Stimulated activated CD4-positive, alpha-beta T cell treated with anti-CD3 and anti-CD28 coated beads, TNF-alpha, amount 100 ng/mL, for 4 hours (primary cell): ENCODE data around the gene KREMEN2.
"Not testable (repeated sequence)": the region's sequence is repeated elsewhere in the genome, so short reads cannot be mapped to it uniquely, and the experiment has no call there.

Source experiments
- DNase-seq, 3 experiments: peaks; one replicate each; pipeline ENCODE4 v3.0.0-alpha.2; 2020; ENCODE audit warnings: low read depth in 3 of 3

The KREMEN2 gene, protein sequence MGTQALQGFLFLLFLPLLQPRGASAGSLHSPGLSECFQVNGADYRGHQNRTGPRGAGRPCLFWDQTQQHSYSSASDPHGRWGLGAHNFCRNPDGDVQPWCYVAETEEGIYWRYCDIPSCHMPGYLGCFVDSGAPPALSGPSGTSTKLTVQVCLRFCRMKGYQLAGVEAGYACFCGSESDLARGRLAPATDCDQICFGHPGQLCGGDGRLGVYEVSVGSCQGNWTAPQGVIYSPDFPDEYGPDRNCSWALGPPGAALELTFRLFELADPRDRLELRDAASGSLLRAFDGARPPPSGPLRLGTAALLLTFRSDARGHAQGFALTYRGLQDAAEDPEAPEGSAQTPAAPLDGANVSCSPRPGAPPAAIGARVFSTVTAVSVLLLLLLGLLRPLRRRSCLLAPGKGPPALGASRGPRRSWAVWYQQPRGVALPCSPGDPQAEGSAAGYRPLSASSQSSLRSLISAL

DNA sequence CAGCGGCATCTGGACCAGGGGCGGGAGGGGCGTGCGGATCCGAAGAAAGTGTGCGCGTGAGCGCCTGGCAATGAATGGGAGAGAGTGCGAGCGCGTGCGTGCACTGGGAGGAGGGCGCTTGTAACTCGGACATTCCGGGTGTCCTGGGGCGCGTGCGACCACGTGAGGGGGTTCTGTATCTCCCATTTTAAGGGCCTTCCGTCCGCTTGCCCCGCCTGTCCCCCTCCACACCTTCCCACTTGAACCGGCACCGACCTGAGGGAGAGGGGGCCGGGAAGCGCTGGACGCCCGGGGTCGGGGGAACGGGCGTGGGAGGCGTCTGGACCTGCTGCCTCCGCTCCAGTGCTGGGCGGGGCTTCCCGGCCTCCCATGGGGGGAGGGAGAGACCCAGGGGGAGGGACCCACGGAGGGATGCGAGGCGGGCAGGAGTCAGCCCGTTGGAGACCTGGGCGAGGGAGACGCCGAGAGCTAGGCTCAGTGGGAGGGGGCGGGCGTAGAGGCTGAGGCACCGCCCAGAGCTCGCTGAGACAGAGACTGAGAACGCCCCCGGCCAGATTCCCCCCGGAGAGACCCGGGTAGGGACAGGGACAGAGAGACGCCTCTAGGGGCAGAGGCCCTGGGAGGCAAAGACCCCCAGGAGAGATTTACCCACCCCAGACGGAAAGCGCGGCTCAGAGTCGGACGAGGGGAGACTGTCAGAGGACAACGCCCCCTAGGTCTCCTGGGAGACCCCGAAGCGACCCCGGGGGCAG lies at the start of gene KREMEN2:
Gene KREMEN2, plus strand, starts transcription at position 553 of the 752 bp plus-strand sequence. CDS start 246 bp downstream, outside the sequence.
- DNase-seq, result peak in 1 of 3 experiments; percentile 42

DNA sequence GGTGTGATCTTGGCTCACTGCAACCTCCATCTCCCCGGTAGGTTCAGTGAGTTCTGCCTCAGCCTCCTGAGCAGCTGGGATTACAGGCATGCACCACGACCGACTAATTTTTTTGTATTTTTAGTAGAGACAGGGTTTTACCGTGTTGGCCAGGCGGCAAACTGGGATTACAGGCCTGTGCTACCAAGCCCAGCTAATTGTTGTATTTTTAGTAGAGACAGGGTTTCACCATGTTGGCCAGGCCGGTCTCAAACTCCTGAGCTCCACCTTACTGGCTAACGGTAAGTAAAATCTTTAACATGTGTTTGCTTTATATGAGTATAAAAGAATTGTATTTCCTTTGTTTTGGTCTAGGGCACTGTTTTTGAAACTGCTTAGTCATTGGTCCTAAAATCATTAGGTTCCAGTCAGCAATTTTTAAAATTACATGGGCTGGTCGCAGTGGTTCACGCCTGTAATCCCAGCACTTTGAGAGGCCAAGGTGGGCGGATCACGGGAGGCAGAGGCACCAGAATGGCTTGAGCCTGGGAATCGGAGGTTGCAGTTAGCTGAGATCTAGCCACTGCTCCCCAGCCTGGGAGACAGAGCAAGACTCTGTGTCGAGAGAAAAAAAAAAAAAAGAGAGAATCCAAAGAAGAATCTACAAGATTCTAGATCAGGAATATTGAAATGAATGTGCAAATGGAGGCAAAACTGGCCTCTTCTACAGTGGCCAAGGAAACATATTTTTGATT lies 48.7 kb upstream of the KREMEN2 start:
- no peak for DNase-seq

DNA sequence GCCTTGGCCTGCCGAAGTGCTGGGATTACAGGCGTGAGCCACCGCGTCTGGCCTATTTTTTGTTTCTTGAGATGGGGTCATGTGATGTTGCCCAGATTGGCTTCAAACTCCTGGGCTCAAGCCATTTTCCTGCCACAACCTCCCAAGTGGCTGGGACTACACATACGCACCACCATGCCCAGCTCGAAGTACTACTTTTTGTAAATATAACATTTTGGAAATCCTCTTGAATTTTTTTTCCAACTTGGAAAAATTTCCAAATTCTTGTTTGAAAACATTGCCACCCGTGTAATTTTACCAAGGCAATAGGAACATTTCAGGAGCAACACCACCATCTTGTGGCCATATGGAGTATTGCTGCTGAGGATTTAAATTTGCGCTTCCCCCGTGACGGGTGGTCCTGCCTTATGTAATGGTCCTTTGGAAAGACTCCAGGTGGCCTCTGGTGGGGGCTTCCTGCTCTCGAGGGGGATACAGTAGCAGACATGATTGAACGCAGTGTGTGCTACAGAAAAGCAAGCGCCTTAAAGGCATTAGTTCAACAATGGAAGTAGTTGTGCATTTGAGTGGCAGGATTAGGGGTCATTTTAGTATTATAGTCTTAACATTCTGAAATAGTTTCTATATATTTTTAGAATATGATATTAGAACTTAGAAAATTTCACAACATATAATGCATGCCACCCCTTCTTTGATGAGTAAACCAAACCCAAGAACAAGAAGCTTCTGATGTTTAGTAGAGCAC lies 44.4 kb upstream of the KREMEN2 start:
- peak in 2 of 3 experiments; percentile 18 to 44 for DNase-seq

DNA sequence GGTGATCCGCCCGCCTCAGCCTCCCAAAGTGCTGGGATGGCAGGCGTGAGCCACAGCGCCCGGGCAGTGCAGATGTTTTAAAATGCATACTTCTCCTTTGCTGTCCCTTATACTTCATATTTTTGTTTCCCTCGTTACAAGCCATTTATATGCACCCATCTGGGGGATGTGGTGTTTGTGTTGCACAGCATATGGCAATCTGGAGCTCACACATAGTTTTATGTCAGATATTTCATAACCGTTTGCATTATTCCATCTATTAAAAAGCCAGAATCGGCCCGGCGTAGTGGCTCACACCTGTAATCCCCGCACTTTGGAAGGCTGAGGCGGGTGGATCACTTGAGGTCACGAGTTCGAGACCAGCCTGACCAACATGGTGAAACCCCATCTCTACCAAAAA lies 40.6 kb upstream of the KREMEN2 start:
- DNase-seq, result no peak

DNA sequence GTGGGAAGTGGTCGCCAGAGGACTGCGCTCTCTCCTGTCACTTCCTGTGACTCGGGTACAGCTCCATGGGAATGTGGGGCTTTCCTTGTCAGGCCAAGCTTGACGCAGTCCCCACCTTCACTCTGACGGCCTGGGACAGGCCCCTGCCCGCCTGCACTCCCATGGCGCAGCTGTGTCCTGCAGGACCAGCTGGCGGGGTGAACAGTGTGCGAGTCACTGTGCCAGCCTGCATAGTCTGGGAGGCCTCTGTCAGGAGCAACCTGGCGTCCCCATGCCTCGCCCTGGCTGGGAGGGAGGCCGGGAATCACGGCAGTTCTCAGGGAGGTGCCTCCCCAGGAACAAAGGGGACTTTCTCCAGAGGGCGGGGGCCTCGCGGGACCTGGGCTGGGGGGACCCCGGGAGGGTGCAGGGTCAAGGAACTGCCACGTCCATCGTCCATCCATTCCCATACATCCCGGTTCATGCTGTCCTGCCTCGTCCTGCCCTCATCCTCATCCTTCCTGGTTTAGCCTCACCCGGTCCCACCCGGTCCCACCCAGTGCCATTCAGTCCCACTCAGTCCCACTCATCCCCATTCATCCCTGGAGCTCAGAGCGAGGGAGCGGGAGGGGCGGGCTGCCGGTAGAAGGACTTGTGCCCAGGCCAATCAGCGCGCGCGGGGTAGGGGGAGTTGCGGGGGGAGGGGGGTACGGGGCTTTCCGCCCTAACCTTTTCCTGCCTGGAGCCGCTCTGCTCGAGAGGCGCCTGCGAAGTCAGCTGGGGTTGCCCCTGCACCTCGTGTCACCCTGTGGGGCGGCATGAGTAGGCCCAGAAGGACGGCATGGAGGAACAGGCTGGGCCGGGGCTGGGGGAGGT lies 38.9 kb upstream of the KREMEN2 start:
- no peak for DNase-seq

DNA sequence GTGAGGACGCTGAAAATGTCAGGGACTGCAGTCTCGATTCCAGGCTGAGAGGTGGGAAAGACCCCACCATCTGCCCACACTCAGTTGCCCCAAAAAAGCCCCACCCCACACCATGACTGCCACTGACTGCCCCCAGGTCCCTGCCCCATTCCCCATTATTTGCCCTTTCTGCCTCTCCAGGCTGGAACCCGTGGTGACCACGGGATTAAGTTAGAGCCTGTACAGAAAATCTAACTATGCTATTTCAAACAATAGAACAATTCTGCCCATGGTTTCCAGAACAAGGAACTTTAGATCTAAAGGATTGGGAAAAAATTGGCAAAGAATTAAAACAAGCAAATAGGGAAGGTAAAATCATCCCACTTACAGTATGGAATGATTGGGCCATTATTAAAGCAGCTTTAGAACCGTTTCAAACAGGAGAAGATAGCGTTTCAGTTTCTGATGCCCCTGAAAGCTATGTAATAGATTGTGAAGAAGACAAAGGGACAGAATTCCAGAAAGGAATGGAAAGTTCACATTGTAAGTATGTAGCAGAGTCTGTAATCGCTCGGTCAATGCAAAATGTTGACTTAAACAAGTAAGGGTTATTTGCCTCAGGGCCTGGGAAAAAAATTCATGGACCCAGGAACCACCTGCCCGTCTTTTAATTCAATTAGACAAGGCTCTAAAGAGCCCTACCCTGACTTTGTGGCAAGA lies 38.0 kb upstream of the KREMEN2 start:
- DNase-seq, result no peak

DNA sequence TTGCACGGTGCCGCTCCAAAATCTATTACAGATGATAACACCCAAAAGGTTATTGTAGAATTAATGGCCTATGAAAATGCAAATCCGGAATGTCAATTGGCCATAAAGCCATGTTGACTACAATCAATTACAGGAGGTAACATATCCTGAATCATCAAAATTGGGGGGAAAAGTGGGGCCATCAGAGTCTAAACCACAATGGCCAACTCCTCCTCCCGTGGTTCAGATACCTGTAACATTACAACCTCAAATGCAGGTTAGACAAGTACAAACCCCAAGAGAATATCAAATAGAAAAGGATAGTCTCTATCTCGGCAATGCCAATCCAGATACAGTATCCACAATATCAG lies 37.5 kb upstream of the KREMEN2 start:
- no peak for DNase-seq

DNA sequence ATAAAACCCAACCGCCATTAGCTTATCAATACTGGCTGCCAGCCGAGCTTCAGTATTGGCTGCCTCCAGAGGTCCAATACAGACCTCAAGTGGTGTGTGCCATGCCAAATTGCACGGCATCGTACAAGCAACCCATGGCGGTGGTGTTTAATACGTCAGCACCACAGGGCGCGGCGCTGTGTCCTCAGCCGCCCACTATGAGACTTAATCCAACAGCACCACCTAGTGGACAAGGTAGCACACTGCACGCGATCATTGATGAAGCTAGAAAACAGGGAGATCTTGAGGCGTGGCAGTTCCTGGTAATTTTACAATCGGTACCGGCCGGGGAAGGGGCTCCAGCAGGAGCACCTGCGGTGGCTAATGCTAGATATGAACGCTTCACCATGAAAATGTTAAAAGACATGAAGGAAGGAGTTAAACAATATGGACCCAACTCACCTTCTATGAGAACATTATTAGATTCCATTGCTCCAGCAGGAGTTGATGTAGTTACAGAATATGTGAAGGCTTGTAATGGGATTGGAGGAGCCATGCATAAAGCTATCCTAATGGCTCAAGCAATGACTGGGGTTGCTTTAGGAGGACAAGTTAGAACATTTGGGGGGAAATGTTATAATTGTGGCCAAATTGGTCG lies 36.9 kb upstream of the KREMEN2 start:
- peak; percentile 61 to 78 (median 76) for DNase-seq

DNA sequence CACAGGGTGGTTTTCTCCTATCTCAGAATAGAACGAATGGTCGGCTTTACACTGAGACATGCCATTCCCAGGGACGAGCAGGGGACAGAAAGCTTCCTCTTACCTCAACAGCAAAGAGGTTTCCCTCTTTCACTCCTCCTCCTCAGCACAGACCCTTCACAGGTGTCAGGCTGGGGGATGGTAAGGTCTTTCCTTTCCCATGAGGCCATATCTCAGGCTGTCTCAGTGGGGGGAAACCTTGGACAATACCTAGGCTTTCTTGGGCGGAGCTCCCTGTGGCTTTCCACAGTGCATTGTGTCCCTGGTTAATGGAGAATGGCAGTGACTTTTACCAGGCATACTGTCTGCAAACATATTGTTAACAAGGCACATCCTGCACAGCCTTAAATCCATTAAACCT lies 35.9 kb upstream of the KREMEN2 start:
- not testable (repeated sequence) for DNase-seq

DNA sequence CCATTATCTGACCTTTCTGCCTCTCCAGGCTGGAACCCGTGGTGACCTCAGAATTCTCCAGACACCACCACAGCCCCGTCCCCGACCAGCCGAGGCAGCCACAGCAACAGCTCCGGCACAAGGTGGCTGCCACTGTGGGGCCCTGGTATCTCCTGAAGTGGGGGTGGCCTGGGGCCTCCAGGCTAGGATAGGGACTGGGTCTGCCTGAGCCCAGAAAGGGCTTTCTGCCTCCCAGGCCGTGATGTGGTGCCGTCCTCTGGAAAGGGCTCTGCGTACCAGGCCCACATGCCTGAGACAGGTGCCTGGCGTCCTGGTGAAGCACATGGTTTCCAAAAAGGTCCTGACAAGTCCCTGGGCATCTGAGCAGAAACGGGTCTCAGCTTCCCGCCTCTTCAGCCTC lies 35.3 kb upstream of the KREMEN2 start:
- no peak for DNase-seq

DNA sequence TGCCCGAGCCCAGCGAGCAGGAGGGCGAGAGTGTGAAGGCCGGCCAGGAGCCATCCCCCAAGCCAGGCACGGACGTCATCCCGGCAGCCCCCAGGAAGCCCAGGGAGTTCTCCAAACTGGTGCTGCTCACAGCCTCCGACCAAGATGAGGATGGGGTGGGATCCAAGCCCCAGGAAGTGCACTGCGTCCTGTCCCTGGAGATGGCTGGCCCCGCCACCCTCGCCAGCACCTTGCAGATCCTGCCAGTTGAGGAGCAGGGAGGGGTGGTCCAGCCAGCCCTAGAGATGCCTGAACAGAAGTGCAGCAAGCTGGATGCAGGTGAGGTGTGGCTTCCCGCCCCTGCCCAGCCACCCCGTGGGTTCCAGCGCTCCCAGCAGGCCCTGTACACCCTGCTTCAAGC lies 34.4 kb upstream of the KREMEN2 start:
- DNase-seq, result no peak

DNA sequence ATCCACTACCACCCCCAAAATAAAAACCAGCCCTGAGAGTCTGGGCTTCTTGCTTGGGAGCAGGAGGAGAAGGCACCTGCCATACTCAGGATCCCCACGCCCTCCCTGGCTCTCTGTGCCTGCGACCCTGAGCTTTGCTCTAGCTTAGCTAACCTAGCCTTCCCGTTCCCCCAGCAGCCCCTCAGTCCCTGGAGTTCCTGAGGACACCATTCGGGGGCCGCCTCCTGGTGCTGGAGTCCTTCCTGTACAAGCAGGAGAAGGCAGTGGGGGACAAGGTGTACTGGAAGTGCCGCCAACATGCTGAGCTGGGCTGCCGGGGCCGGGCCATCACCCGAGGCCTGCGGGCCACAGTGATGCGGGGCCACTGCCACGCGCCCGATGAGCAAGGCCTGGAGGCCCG lies 33.8 kb upstream of the KREMEN2 start:
- DNase-seq, result no peak

DNA sequence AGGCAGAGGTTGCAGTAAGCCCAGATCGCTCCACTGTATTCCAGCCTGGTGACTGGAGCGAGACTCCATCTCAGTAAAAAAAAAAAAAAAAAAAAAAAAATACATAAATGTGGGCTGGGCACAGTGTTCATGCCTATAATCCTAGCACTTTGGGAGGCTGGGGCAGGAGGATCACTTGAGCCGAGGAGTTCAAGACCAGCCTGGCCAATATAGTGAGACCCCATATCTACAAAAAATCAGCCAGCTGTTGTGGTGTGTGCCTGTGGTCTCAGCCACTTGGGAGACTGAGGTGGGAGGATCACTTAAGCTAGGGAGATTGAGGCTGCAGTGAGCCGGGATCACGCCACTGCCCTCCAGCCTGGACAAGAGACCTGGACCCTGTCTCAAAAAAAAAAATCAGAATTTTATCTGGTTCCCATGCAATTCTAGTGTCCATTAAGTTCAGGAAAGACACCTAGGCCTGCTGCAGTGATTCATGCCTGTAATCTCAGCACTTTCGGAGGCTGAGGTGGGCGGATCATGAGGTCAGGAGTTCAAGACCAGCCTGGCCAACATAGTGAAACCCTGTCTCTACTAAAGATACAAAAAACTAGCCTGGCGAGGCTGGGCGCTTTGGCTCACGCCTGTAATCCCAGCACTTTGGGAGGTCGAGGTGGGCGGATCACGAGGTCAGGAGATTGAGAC lies 32.7 kb upstream of the KREMEN2 start:
- not testable (repeated sequence) for DNase-seq

DNA sequence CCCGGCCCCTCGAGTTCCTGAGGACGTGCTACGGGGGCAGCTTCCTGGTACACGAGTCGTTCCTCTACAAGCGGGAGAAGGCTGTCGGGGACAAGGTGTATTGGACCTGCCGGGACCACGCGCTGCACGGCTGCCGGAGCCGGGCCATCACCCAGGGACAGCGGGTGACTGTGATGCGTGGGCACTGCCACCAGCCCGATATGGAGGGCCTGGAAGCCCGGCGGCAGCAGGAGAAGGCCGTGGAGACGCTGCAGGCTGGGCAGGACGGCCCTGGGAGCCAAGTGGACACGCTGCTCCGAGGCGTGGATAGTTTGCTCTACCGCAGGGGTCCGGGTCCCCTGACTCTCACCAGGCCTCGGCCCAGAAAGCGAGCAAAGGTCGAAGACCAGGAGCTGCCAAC lies 30.9 kb upstream of the KREMEN2 start:
- no peak for DNase-seq

DNA sequence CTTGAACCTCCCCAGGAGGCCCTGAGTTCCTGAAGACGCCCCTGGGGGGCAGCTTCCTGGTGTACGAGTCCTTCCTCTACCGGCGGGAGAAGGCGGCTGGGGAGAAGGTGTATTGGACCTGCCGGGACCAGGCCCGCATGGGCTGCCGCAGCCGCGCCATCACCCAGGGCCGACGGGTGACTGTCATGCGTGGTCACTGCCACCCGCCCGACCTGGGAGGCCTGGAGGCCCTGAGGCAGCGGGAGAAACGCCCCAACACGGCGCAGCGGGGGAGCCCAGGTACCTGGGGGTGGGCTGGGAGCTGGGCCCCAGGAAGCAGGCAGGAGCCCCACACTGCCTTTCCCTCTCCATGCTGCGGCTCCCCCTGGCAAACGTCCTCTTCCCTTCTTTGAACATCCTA lies 30.4 kb upstream of the KREMEN2 start:
- DNase-seq, result no peak

DNA sequence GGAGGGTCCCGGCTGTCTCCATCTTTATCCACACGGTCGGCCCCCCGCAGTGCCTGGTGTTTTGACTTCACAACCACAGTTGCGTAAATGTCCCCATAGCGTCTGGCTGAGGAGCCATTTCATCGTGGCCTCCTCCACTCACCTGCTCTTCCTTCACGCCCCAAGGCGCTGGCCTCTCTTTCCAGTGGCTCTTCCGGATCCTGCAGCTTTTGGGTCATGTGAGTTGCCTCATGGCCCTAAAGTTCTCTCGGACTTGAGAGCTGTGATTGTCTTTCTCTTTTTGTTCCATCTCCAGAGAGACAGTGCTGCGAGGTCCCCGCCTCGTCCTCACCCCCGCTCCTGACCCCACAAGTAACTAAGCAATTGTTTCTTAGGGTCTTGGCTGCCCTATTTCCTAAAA lies 29.6 kb upstream of the KREMEN2 start:
- DNase-seq, result no peak

DNA sequence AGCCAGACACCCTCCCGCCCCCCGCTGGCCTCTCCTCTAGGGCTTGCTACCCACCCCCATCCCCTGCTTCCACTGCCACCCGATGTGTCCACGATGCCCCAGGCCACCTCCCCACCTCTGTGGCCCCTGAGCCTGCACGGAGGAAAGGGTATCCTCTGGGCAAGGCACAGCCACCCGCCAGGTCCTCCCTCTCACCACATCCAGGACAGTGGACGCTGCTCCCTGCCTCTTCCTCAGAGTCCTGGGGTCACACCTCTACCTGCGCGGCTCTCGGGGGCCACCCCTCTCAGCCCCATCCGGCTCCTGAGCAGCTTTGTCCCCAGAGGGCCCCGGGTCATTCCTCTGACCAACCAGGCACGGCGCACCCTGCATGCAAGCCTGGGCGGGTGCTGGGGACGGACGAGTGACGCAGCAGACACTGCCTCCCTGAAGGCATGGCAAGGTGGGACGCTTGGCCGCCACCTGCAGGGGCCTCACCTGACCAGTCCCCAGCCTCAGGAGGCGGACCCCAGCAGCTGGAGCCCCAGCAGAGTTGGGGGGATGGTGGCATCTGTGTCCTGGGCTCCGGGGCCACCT lies 27.6 kb upstream of the KREMEN2 start:
- DNase-seq, result no peak

DNA sequence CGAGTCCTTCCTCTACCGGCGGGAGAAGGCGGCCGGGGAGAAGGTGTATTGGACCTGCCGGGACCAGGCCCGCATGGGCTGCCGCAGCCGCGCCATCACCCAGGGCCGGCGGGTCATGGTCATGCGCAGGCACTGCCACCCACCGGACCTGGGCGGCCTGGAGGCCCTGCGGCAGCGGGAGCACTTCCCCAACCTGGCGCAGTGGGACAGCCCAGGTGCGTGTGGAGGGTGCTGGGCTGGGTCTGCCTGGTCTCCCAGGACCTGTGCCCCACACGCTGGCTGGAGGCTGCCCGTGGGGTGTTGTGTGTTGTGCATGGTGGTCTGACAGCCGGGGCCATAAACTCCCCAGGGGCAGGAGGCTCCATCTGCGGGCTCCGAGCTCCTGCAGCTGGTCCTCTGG lies 26.9 kb upstream of the KREMEN2 start:
- no peak for DNase-seq

DNA sequence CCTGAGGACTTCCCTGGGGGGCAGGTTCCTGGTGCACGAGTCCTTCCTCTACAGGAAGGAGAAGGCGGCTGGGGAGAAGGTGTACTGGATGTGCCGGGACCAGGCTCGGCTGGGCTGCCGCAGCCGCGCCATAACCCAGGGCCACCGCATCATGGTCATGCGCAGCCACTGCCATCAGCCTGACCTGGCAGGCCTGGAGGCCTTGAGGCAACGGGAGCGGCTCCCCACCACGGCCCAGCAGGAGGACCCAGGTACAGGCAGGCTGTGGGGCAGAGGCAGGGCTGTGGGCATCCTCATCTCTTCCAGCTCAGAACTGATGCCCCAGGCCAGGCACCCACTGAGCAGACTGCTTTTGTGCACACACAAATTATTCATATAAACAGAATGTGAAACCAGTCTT lies 25.9 kb upstream of the KREMEN2 start:
- DNase-seq, result no peak
